GM19025 (cell line): ENCODE measurements around the gene RIOK3.
"Not testable (repeated sequence)": the region's sequence is repeated elsewhere in the genome, so short reads cannot be mapped to it uniquely, and the experiment has no call there.

Experiments
- ATAC-seq: cut with Tn5 transposase; IDR thresholded peaks from one replicate; pipeline ENCODE4 v1.9.1; 2021; ENCODE audit warnings: mild to moderate bottlenecking, low read depth, moderate library complexity; ENCODE audit not compliant: unreplicated experiment

RIOK3 gene

DNA sequence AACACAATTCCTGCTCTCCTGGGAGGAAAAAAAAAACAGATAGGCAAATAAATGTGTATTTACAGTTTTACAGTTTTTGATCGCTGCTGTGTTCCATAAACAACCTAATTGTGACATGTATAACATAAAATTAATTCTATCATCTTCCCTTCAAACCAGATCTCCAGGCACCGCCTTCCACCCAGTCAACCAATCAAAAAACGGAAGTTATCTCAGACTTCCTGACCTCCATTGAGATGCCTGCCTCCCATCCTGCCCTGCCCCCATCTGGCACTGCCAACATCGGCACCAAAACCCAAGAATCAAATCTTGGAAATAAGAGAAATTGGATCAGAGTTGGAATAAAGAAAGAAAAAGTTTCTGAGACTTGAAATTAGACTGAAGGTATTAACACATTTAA is 3.1 kb upstream of the RIOK3 start:
- no peak for ATAC-seq

- no peak for ATAC-seq
Observed at GRCh38 chr18:23451011-23451410, 2.1 kb upstream of the RIOK3 start.

DNA sequence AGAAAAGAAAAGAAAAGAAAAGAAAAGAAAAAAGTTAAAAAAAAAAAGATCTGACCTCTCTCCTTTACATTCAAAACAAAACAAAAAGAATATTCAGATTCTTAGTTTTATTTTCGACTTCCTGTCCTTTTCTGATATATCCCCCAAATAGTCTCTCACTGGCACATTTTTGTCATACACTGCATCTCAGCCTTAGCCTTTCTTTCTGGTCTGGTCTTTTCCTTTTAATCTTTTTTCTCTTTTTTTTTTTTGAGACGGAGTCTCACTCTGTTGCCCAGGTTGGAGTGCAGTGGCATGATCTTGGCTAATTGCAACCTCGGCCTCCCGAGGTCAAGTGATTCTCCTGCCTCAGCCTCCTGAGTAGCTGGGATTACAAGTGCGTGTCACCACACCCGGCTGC is 1.6 kb upstream of the RIOK3 start:
- no peak for ATAC-seq

DNA sequence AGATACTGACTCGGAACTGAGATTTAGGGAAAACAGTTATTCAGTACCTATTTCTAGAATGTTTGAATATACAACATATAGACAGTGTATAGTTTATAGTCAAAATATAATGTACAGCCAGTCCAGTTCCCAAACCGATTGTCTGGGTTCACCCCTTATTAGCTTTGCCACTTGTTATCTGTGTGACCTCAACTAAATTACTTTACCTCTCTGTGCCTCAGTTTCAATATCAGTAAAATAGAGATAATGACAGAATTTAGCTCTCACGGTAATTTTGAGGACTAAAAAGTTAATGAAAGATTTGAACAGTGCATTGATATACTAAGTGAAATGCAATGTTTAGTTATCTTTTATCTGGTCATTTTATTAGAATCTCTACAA is 750 bp upstream of the RIOK3 start:
- no peak for ATAC-seq

DNA sequence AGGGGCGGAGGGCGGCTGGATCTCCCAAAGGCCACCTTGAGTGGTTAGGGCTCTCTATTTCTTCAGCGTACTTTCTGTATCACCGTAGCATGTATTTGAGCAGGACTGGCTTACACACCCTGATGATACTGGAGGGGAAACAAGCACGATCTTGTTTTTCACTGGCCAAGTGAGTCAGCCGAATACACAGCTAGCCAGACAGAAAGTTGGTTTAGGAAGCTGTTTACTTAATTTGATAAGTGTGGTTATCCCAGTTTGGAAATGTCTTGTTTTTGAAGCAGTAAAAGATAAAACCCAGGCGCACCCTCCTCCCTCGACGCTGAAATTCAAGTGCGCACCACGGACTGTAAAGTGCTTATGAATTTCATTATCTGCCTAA is 582 bp downstream of the RIOK3 start:
- ATAC-seq = no peak

DNA sequence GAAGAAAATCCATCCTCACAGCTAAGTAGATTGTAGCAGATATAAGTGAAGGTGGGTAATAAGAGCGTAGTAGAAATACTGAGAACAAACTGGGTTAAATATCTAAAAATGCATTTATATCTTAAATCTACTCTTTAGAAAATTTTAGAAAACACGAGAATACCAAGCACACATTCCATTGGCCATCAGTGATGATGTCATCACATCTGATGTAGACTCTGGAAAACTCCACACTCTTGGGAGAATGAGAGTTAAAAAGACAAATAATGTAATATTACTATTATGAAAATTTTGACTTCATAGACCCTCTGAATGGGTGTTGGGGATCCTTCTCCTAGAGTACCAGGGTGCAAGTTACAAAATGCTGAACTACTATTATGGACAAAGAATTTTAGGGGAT is 3.7 kb downstream of the RIOK3 start:
- ATAC-seq = no peak

- ATAC-seq = no peak
Observed at GRCh38 chr18:23458830-23459529, 5.9 kb downstream of the RIOK3 start.

DNA sequence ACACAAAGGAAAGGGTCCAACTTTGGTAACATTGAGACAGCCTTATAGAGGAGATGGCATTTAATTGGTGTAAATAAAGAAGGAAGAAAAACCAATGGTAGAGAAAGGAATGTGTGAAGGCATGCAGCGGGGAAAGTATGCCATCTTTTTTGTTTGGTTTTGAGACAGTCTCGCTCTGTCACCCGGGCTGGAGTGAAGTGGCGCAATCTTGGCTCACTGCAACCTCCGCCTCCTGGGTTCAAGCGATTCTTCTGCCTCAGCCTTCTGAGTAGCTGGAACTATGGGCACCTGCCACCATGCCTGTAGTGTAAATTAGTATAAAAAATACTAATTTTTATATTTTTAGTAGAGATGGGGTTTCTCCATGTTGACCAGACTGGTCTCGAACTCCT is 6.4 kb downstream of the RIOK3 start:
- ATAC-seq = no peak

- no peak for ATAC-seq
Observed at GRCh38 chr18:23460285-23461273, 7.5 kb downstream of the RIOK3 start.

DNA sequence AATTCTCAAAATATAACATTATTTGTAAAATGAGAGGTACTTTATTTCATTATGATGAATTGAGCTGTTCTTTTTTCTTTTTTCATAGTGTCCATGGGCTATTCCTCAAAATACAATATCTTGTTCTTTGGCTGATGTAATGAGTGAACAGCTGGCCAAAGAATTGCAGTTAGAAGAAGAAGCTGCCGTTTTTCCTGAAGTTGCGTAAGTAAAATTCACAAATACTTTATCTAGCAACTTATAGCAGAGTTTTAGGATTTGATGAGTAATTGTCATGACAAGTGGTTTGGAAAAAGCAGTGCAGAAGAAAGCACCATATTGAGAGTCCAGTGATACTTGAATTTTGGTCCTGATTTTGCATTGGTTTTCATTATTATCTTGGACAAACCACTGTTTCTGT is 9.8 kb downstream of the RIOK3 start:
- no peak for ATAC-seq

DNA sequence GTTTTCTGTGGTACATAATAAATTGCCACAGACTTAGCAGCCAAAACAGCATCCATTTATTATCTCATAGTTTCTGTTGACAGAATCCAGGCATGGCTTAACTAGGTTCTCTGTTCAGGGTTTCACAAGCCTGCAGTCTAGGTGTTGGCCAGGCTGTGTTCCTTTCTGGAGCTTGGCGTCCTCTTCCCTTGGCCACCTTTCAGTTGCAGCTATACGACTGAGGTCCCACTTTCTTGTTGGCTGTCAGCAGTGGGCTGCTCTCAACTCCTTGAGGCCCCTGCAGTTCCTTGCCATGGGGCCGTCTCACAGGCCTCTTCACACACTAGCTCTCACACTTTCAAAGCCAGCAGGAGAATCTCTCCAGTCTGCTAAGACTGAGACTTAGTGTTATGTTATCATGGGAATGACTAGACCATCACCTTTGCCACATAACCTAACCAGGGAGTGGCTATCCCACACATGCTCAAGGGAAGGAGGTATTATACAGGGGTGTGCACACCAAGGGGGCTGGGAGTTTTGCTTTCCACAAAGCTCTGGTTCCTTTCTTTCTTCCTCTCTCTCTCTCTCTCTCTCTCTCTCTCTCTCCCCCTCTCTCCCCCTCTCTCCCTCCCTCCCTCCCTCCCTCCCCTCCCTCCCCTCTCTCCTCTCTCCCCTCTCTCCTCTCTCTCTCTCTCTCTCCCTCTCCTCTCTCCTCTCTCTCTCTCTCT is 15.8 kb downstream of the RIOK3 start:
- no peak for ATAC-seq

GRCh38 chr18:23470620-23471387 is 17.7 kb downstream of the RIOK3 start:
- no peak for ATAC-seq

- no peak for ATAC-seq
Observed at GRCh38 chr18:23471486-23471885, 18.4 kb downstream of the RIOK3 start.

- no peak for ATAC-seq
Observed at GRCh38 chr18:23479829-23480505, 26.9 kb downstream of the RIOK3 start.

GRCh38 chr18:23484561-23485182 is 31.6 kb downstream of the RIOK3 start:
- ATAC-seq = no peak

GRCh38 chr18:23485386-23485785 is 32.3 kb downstream of the RIOK3 start:
- no peak for ATAC-seq

DNA sequence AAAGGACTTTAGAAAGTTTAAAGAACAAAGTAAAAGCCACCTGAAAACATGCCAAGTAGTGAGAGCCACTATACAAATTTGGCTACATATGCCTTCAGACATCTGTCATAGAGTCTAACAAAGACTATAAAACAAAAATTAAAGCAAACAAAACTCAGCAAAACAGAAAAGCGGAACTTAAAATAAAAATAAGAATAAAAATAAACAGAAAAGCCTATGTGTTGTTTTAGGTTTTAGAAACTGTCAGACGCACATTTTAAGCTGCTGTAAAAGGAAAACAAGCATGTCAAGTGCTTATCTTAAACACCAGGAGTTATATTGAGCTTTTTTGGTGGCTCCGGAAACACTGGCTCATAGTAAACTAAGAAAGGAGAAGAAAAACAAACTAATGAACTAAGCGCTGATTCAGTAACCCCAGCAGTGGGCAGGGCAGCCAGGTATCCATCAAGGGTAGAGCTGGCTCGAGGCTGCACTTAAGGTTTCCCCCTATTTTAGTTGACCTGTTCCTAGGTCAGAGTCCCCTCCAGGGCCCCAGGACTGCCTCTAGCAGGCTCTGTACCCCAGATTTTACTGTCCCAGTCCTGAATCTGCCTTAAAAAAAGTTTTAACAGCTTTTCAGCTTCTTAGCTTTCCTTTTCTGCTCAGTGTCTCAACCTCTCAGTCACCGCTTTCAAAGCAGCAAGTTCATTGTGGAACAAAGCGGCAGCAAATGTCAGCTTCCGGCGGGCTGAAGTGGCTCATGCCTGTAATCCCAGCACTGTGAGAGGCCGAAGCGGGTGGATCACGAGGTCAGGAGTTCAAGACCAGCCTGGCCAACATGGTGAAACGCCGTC is 34.9 kb downstream of the RIOK3 start:
- peak; percentile 66 for ATAC-seq

DNA sequence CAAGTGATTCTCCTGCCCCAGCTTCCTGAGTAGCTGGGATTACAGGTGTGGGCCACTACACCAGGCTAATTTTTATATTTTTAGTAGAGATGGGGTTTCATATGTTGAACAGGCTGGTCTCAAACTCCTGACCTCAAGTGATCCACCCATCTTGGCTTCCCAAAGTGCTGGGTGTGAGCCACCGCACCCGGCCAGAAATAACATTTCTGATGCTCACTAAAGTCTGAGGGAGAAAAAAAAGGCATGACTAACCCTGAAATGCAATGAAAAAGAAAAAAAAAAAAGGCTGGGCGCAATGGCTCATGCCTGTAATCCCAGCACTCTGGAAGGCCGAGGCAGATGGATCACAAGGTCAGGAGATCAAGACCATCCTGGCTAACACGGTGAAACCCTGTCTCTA is 36.5 kb downstream of the RIOK3 start:
- not testable (repeated sequence) for ATAC-seq

- no peak for ATAC-seq
Observed at GRCh38 chr18:23493654-23494053, 40.6 kb downstream of the RIOK3 start.
